K562 (cell line): Measurements from ENCODE around the gene A4GNT. TPM values are rescaled to one million over a fixed set of nuclear protein-coding genes. Genes with fewer than 3 reads are reported as not detected.

ENCODE experiments used
- ATAC-seq: fragments of 200-7000 bp; cut with Tn5 transposase; 3 replicates; pipeline ENCODE4 v1.9.1; 2020; ENCODE audit warnings: moderate library complexity
- BruUV-seq: library from RNA; stranded (reverse); fragments of 400-500 nt; replicated peaks from 2 replicates; lab custom pipeline; 2021; lab: Mats Ljungman, UMichigan
- CTCF ChIA-PET: fragments of 300-600 bp; formaldehyde crosslinking; extraction: SDS; loops from one replicate; lab custom pipeline; 2021; ENCODE audit warnings: low intra/inter-chr PET ratio; lab: Yijun Ruan, JAX
- POLR2A ChIA-PET: fragments of 300-600, 350-650 bp; sonication (Branson Sonifier 250); formaldehyde crosslinking; extraction: SDS; loops from one replicate; lab custom pipeline; 2021; ENCODE audit warnings: antibody characterized with exemption, inconsistent platforms; lab: Yijun Ruan, JAX
- DNase-seq, 4 experiments: peaks; one replicate each; pipeline versions ENCODE4 v3.0.0 to v3.0.0-alpha.2; 2011 to 2018; ENCODE audit warnings: low spot score in 3 of 4, mixed read lengths in 3 of 4; ENCODE audit errors: extremely low read depth in 1 of 4
- FAIRE-seq: peaks from 2 replicates; lab custom pipeline; 2011; peaks lifted over from hg19 to GRCh38; lab: Jason Lieb, UNC
- H2AFZ ChIP-seq: 2 replicates; pipeline ENCODE4 v1.6.0; 2011; ENCODE audit warnings: low read depth, low read length, control low read depth, inconsistent platforms
- H3K27ac ChIP-seq: fragments of 200-600 bp; 3 replicates; pipeline ENCODE4 v1.8.0; 2011; ENCODE audit warnings: low read depth, mild to moderate bottlenecking, control low read depth, inconsistent platforms, low read length, moderate library complexity, mixed read lengths; ENCODE audit errors: extremely low read depth
- H3K27me3 ChIP-seq, 2 experiments: fragments of 300-600 bp in 1 of 2; 2 replicates in 1 of 2; 3 replicates in 1 of 2; pipeline versions ENCODE4 v1.6.0 to v1.8.0; 2011; ENCODE audit warnings: inconsistent platforms in 2 of 2, low read length in 2 of 2, mild to moderate bottlenecking in 1 of 2, mixed read lengths in 1 of 2, moderate library complexity in 1 of 2; ENCODE audit not compliant: control insufficient read depth in 2 of 2, insufficient read depth in 2 of 2
- H3K36me3 ChIP-seq: fragments of 300-600 bp; 3 replicates; pipeline ENCODE4 v1.8.0; 2011; ENCODE audit warnings: mild to moderate bottlenecking, low read length, inconsistent platforms; ENCODE audit not compliant: control insufficient read depth, insufficient read depth
- H3K4me1 ChIP-seq, 2 experiments: fragments of 200-600 bp in 1 of 2; replicated peaks in 1 of 2; 2 replicates in 1 of 2; 3 replicates in 1 of 2; pipeline versions ENCODE4 v1.5.1 to v1.8.0; 2011; ENCODE audit warnings: inconsistent platforms in 2 of 2, low read length in 2 of 2, mild to moderate bottlenecking in 1 of 2, mixed read lengths in 1 of 2, moderate library complexity in 1 of 2; ENCODE audit not compliant: control insufficient read depth in 2 of 2, insufficient read depth in 2 of 2
- H3K4me2 ChIP-seq: 2 replicates; pipeline ENCODE4 v1.6.1; 2011; ENCODE audit warnings: low read length, control low read depth, inconsistent platforms, mixed read lengths; ENCODE audit not compliant: insufficient read depth
- H3K4me3 ChIP-seq: fragments of 200-600 bp; sonication (generic), shearing (Covaris generic); 2 replicates; pipeline ENCODE4 v1.5.1; 2016; ENCODE audit warnings: control low read depth, inconsistent platforms
- H3K79me2 ChIP-seq: fragments of 200-600 bp; 3 replicates; pipeline ENCODE4 v1.8.0; 2011; ENCODE audit warnings: low read length, inconsistent platforms; ENCODE audit not compliant: control insufficient read depth, insufficient read depth
- H3K9ac ChIP-seq, 2 experiments: 2 replicates each; pipeline versions ENCODE4 v1.6.0 to v1.6.1; 2011; ENCODE audit warnings: low read depth in 2 of 2, low read length in 2 of 2, control low read depth in 1 of 2, inconsistent platforms in 1 of 2, mild to moderate bottlenecking in 1 of 2, mixed read lengths in 1 of 2; ENCODE audit not compliant: insufficient read depth in 1 of 2
- H3K9me1 ChIP-seq: one replicate; pipeline ENCODE4 v1.6.0; 2011; ENCODE audit warnings: inconsistent platforms, mild to moderate bottlenecking, low read length, moderate library complexity; ENCODE audit not compliant: control insufficient read depth, insufficient read depth
- H3K9me3 ChIP-seq: replicated peaks from 2 replicates; pipeline ENCODE4 v1.5.1; 2011; ENCODE audit warnings: low read depth, low read length, inconsistent platforms; ENCODE audit not compliant: control insufficient read depth, insufficient read depth
- H4K20me1 ChIP-seq: replicated peaks from 2 replicates; pipeline ENCODE4 v1.6.1; 2011; ENCODE audit warnings: low read length, inconsistent platforms, mixed read lengths; ENCODE audit not compliant: control insufficient read depth, insufficient read depth
- BCLAF1 ChIP-seq, 2 experiments: fragments of 450-650 bp in 1 of 2; IDR thresholded peaks; 2 replicates each; pipeline ENCODE4 v1.6.1; 2011 to 2017; ENCODE audit warnings: low read depth in 2 of 2, antibody characterized with exemption in 1 of 2, borderline replicate concordance in 1 of 2, low read length in 1 of 2, mild to moderate bottlenecking in 1 of 2, mixed read lengths in 1 of 2; ENCODE audit not compliant: control insufficient read depth in 1 of 2
- E2F6 ChIP-seq, 2 experiments: IDR thresholded peaks; 2 replicates each; pipeline ENCODE4 v1.6.1; 2011; ENCODE audit warnings: borderline replicate concordance in 1 of 2, control low read depth in 1 of 2, low read depth in 1 of 2, low read length in 1 of 2, mild to moderate bottlenecking in 1 of 2, mixed read lengths in 1 of 2, moderate library complexity in 1 of 2; ENCODE audit not compliant: insufficient read depth in 1 of 2, insufficient read length in 1 of 2, poor library complexity in 1 of 2, severe bottlenecking in 1 of 2; ENCODE audit errors: extremely low read depth in 1 of 2
- FOXP1 ChIP-seq: sonication (generic); formaldehyde crosslinking; IDR thresholded peaks from 2 replicates; pipeline ENCODE4 v1.8.0; 2022; ENCODE audit warnings: mild to moderate bottlenecking, missing genetic modification reagents
- HDAC8 ChIP-seq: fragments of 450-650 bp; IDR thresholded peaks from 2 replicates; pipeline ENCODE4 v1.6.1; 2016; ENCODE audit warnings: mild to moderate bottlenecking, missing genetic modification characterization, moderate library complexity, missing compliant biosample characterization
- MBD2 ChIP-seq: sonication (generic); IDR thresholded peaks from 2 replicates; pipeline ENCODE4 v1.6.1; 2016; ENCODE audit warnings: low read depth, borderline replicate concordance
- PRDM10 ChIP-seq: fragments of 450-650 bp; IDR thresholded peaks from 2 replicates; pipeline ENCODE4 v1.6.1; 2018; ENCODE audit not compliant: partially characterized antibody
- RBBP5 ChIP-seq: fragments of 200-600 bp; sonication (generic); IDR thresholded peaks from 2 replicates; pipeline ENCODE4 v1.6.1; 2012; ENCODE audit warnings: borderline replicate concordance, mild to moderate bottlenecking, low read length, control low read depth, inconsistent platforms; ENCODE audit not compliant: insufficient read depth, poor library complexity, severe bottlenecking
- SREBF2 ChIP-seq: sonication (generic); formaldehyde crosslinking; IDR thresholded peaks from 2 replicates; pipeline ENCODE4 v1.4.0; 2020; ENCODE audit warnings: mild to moderate bottlenecking, missing genetic modification reagents
- TCF7 ChIP-seq: sonication (generic); IDR thresholded peaks from 2 replicates; pipeline ENCODE4 v1.6.1; 2016; ENCODE audit warnings: antibody characterized with exemption, borderline replicate concordance
- TEAD1 ChIP-seq, 2 experiments: fragments of 450-650 bp in 1 of 2; sonication (generic) in 1 of 2; formaldehyde crosslinking; IDR thresholded peaks; 2 replicates each; pipeline versions ENCODE4 v1.4.0 to v1.8.0; 2020 to 2022; ENCODE audit warnings: mild to moderate bottlenecking in 2 of 2, missing genetic modification reagents in 1 of 2
- TRIM28 ChIP-seq: fragments of 450-650 bp; IDR thresholded peaks from 2 replicates; pipeline ENCODE4 v1.6.1; 2017
- ZBTB8A ChIP-seq: fragments of 450-650 bp; IDR thresholded peaks from 2 replicates; pipeline ENCODE4 v1.6.1; 2018; ENCODE audit warnings: mild to moderate bottlenecking, moderate library complexity; ENCODE audit not compliant: partially characterized antibody
- ZC3H11A ChIP-seq: IDR thresholded peaks from 2 replicates; pipeline ENCODE4 v1.6.1; 2012; ENCODE audit warnings: low read depth, low read length, improper control_type of control experiment
- ZNF224 ChIP-seq: sonication (generic); formaldehyde crosslinking; IDR thresholded peaks from 2 replicates; pipeline ENCODE4 v1.8.0; 2022; ENCODE audit warnings: mild to moderate bottlenecking, missing genetic modification reagents
- ZNF239 ChIP-seq: fragments of 250-450 bp; sonication (Bioruptor Pico); IDR thresholded peaks from 2 replicates; pipeline ENCODE4 v1.4.0; 2020; ENCODE audit warnings: mild to moderate bottlenecking
- WGBS: fragments of 100-300 bp; shearing (Covaris generic); methylation state at CpG from one replicate; pipeline ENCODE4 v1.1.6; 2016; ENCODE audit warnings: low coverage, mixed read lengths; ENCODE audit not compliant: insufficient coverage; ENCODE audit errors: missing lambda C conversion rate; 5-methylcytosine and 5-hydroxymethylcytosine counted together
- in situ Hi-C: fragments of 300-500 bp; cut with MboI; formaldehyde crosslinking; loops from 4 replicates; pipeline ENCODE4 v1.15.0; 2018; ENCODE audit warnings: inconsistent platforms, mixed read lengths
- intact Hi-C: fragments of 100-400 bp; cut with micrococcal nuclease; formaldehyde crosslinking; loops from 2 replicates; pipeline ENCODE4 v1.14.2; 2022
- polyA plus RNA-seq, 8 experiments: library from polyadenylated mRNA; depleted of rRNA in 4 of 8; stranded (reverse) in 5 of 8; unstranded in 3 of 8; fragments of >200 nt; fragmentation: Nextera tagmentation in 2 of 8; fragmentation: Illumina TruSeq in 1 of 8; extraction: Ambion mirVana in 2 of 8; extraction: Trizol in 1 of 8; gene quantifications; 2 replicates each; pipeline versions ENCODE4 v1.2.1 to v1.2.3, GENCODE V29; 2011 to 2014; ENCODE audit warnings: inconsistent platforms in 1 of 8, missing spikeins in 1 of 8
- total RNA-seq, 7 experiments: library from RNA; depleted of rRNA in 6 of 7; stranded (reverse); fragments of >200 nt in 6 of 7; fragmentation: Illumina TruSeq in 2 of 7; extraction: Trizol in 2 of 7; gene quantifications; 2 replicates each; pipeline versions ENCODE4 v1.2.1 to v1.2.3, GENCODE V29; 2011 to 2021; ENCODE audit warnings: low replicate concordance in 1 of 7

Gene A4GNT
- total and polyA plus RNA-seq, 9 of the 15 experiments (the other 6 are each of a cell fraction or from before 2014, with no cell fraction given), result not detected

GRCh38 chr3:138119423-138119766 lies 12.8 kb downstream of the A4GNT start:
- H3K79me2 ChIP-seq, result no peaks in the 10 kb centered on the region
- H3K36me3 ChIP-seq, result no peaks in the 10 kb centered on the region
- H3K4me2 ChIP-seq, result no peak overlapping the region
- no peak overlapping the region for H2AFZ ChIP-seq
- WGBS, result 4% methylated on average over 4 of the region's 4 CpGs
- POLR2A ChIA-PET, result no interaction called here
- H3K9ac ChIP-seq, result no peak overlapping the region
- H3K27me3 ChIP-seq, result no peaks in the 10 kb centered on the region
- H3K4me3 ChIP-seq, result no peak overlapping the region
- H3K9me3 ChIP-seq, result no peaks in the 10 kb centered on the region
- ATAC-seq (no peak), DNase-seq (no peak), FAIRE-seq (no peak)
- intact Hi-C loops (loop anchor here (1.0 kb wide), 1 partner anchor 51 kb away; no protein-coding TSS in a partner anchor), in situ Hi-C loops (no loop called here)
- no peaks in the 10 kb centered on the region for H4K20me1 ChIP-seq
- no peak overlapping the region for H3K27ac ChIP-seq
- BruUV-seq, result no TSS peak
- H3K4me1 ChIP-seq, result peaks cover 2 to 14% of the 10 kb centered on the region in 2 experiments; a peak in 4 of 5 replicates
- CTCF ChIA-PET, result interaction anchor here (0.5 to 3.3 kb wide), 2 partner anchors 33 to 51 kb away, joined by 3 to 20 read pairs; no protein-coding TSS in a partner anchor
- H3K9me1 ChIP-seq, result peaks cover 2% of the 10 kb centered on the region
- no peak for TF ChIP-seq MBD2
- TF ChIP-seq BCLAF1 (IDR thresholded peaks at IDR 0.05; ENCODE audit: borderline replicate concordance in 1 of 2, control insufficient read depth in 1 of 2, low read depth in 2 of 2, low read length in 1 of 2), result no peak
- TF ChIP-seq ZNF239, result no peak
- no peak for TF ChIP-seq RBBP5
- no peak for TF ChIP-seq ZBTB8A
- no peak for TF ChIP-seq SREBF2 (CRISPR knock-in tag)
- TF ChIP-seq HDAC8, result no peak
- TF ChIP-seq ZC3H11A, result no peak
- no peak for TF ChIP-seq TRIM28
- no peak for TF ChIP-seq TEAD1 (CRISPR knock-in tag; IDR thresholded peaks at IDR 0.05)
- TF ChIP-seq FOXP1 (CRISPR knock-in tag), result no peak
- TF ChIP-seq PRDM10, result no peak
- no peak for TF ChIP-seq ZNF224
- TF ChIP-seq E2F6 (IDR thresholded peaks at IDR 0.05; ENCODE audit: borderline replicate concordance in 1 of 2, extremely low read depth in 1 of 2, insufficient read depth in 1 of 2, insufficient read length in 1 of 2, low read depth in 1 of 2, low read length in 1 of 2, poor library complexity in 1 of 2, severe bottlenecking in 1 of 2), result no peak
- TF ChIP-seq TCF7, result no peak
